ENCODE measurements around the gene COA8.

- TF ChIP-seq CTCF (IDR thresholded peaks at IDR 0.05 in 8 of 11, conservative IDR thresholded peaks at IDR 0.05 in 3 of 11) (no peak), POLR2A (IDR thresholded peaks at IDR 0.05) (no peak), POLR2AphosphoS5 (IDR thresholded peaks at IDR 0.05) (no peak)
These were observed 32.4 kb upstream of the COA8 start for GRCh38 chr14:103530390-103530789.

Measured in spleen (tissue), 7 donors.